Heart right ventricle (tissue), 16 donors: Measurements from ENCODE around the gene ADGRL3. TPM values are rescaled to one million over a fixed set of nuclear protein-coding genes. Genes with fewer than 3 reads are reported as not detected.

ENCODE experiments used
- ATAC-seq, 8 donors: fragments of 200-7000 bp; cut with Tn5 transposase; one replicate each; pipeline ENCODE4 v1.9.1; 2020; ENCODE audit warnings: mild to moderate bottlenecking in 8 of 8, moderate library complexity in 8 of 8, moderate number of reproducible peaks in 1 of 8
- DNase-seq, 2 donors: peaks; one replicate each; pipeline ENCODE4 v3.0.0-alpha.2; 2020
- H3K27ac ChIP-seq, 10 donors: fragments of 200-600 bp; sonication (generic) in 2 of 10; one replicate each; pipeline versions ENCODE4 v1.5.0 to v1.8.0; 2020 to 2022; ENCODE audit warnings: mild to moderate bottlenecking in 3 of 10
- H3K27me3 ChIP-seq, 7 donors: fragments of 200-600 bp; one replicate each; pipeline ENCODE4 v1.8.0; 2021 to 2022; ENCODE audit warnings: mild to moderate bottlenecking in 2 of 7
- H3K36me3 ChIP-seq, 9 donors: fragments of 200-600 bp; sonication (generic) in 1 of 9; one replicate each; pipeline versions ENCODE4 v1.5.0 to v1.8.0; 2020 to 2022; ENCODE audit warnings: mild to moderate bottlenecking in 2 of 9
- H3K4me1 ChIP-seq, 9 donors: fragments of 200-600 bp; sonication (generic) in 1 of 9; one replicate each; pipeline versions ENCODE4 v1.5.0 to v1.8.0; 2020 to 2022; ENCODE audit warnings: mild to moderate bottlenecking in 4 of 9
- H3K4me3 ChIP-seq, 10 donors: fragments of 200-600 bp; sonication (generic) in 2 of 10; one replicate each; pipeline versions ENCODE4 v1.5.0 to v1.8.0; 2020 to 2022; ENCODE audit warnings: mild to moderate bottlenecking in 7 of 10, moderate library complexity in 2 of 10
- H3K9me3 ChIP-seq, 11 donors: fragments of 200-600 bp in 10 of 11; sonication (generic) in 2 of 11; one replicate each; pipeline versions ENCODE4 v1.5.0 to v1.8.0; 2013 to 2022; ENCODE audit warnings: mild to moderate bottlenecking in 2 of 11, control low read depth in 1 of 11, moderate library complexity in 1 of 11
- WGBS, 2 donors: extraction: QIAGEN DNeasy Blood & Tissue Kit; methylation state at CpG; one replicate each; pipeline ENCODE4 v1.1.7; 2013; ENCODE audit warnings: inconsistent platforms in 1 of 2; 5-methylcytosine and 5-hydroxymethylcytosine counted together
- intact Hi-C, 10 donors: fragments of 100-400 bp; cut with DNase I; formaldehyde crosslinking; loops; one replicate each; pipeline versions ENCODE4 v1.11.1 to v1.14.2; 2022
- polyA plus RNA-seq, 2 donors: library from polyadenylated mRNA; stranded (reverse); fragments of 200-250 nt; gene quantifications; one replicate each; pipeline ENCODE4 v1.2.3, GENCODE V29; 2013
- total RNA-seq, 10 donors: library from RNA; stranded (reverse); fragmentation: NEBNext Ultra II Directional in 3 of 10; extraction: Animal tissue kit (Norgen Biotek cat#: 25700) in 3 of 10; gene quantifications; one replicate each; pipeline versions ENCODE4 v1.2.1 to v1.2.4, GENCODE V29; 2021 to 2023
- TF ChIP-seq, protein P1 (sequence below), 9 donors: fragments of 200-600 bp; sonication (generic) in 2 of 9; IDR thresholded peaks; one replicate each; pipeline versions ENCODE4 v1.5.0 to v1.8.0; 2021 to 2022; ENCODE audit warnings: antibody characterized with exemption in 9 of 9, mild to moderate bottlenecking in 5 of 9, moderate library complexity in 1 of 9
- donor health status: Arrhythmogenic right ventricular cardiomyopathy.
- donor health status: ischemic (EF 13 %, LVEDD 7.1; RV severe dilation, severe dysfunction).
- donor health status: healthy with polysubstance abuse.
- donor health status: DM: no; HTN: yes; CAD: no.
- donor health status: DM: no; HTN: no; CAD: no.
- donor health status: ischemic (EF 25% LVEDD 6.9; RV normal size, moderate dysfunction).
- donor health status: ischemic (EF 25% LVEDD 5.7; RV mildly dilated, moderate dysfunction).
- donor health status: healthy.
- donor health status: DM: yes; HTN: yes; CAD: no.
- donor health status: Ischemic cardiomyopathy.
- donor health status: ischemic (EF 35%, LVEDD 5.7; RV mildly dilated, moderate dysfunction).
- donor health status: nonischemic (EF 11% LVEDD 7.7; RV severe dilation, severe dysfunction).
- donor health status: DM: yes; HTN: yes; CAD: no.
- donor health status: PGD.
- donor health status: ischemic (EF 29% LVEDD 5.4; RV normal size, mild dysfunction).
- donor health status: nonischemic (EF 23%, LVEDD 6.1; RV moderate dilation, normal function).

Gene ADGRL3
- total and polyA plus RNA-seq, 12 donors = 0.36 to 20.9 (median 4.6) TPM

- Histone ChIP-seq H3K4me3 (no peak overlapping the region), H3K27me3 (no peaks in the 10 kb centered on the region), H3K9me3 (peaks cover 0 to 3% (median 0%) of the 10 kb centered on the region in 11 donors), H3K36me3 (no peaks in the 10 kb centered on the region), H3K27ac (no peak overlapping the region), H3K4me1 (no peaks in the 10 kb centered on the region)
- no peak for DNase-seq
- intact Hi-C loops = no loop called here
- TF ChIP-seq, protein P1, sequence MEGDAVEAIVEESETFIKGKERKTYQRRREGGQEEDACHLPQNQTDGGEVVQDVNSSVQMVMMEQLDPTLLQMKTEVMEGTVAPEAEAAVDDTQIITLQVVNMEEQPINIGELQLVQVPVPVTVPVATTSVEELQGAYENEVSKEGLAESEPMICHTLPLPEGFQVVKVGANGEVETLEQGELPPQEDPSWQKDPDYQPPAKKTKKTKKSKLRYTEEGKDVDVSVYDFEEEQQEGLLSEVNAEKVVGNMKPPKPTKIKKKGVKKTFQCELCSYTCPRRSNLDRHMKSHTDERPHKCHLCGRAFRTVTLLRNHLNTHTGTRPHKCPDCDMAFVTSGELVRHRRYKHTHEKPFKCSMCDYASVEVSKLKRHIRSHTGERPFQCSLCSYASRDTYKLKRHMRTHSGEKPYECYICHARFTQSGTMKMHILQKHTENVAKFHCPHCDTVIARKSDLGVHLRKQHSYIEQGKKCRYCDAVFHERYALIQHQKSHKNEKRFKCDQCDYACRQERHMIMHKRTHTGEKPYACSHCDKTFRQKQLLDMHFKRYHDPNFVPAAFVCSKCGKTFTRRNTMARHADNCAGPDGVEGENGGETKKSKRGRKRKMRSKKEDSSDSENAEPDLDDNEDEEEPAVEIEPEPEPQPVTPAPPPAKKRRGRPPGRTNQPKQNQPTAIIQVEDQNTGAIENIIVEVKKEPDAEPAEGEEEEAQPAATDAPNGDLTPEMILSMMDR (IDR thresholded peaks at IDR 0.05) = no peak
- ATAC-seq = no peak
- WGBS, 2 donors = 67 to 75% methylated on average over 6 of the region's 6 CpGs
Measured at GRCh38 chr4:61210186-61210939, 10.2 kb downstream of the ADGRL3 start.

DNA sequence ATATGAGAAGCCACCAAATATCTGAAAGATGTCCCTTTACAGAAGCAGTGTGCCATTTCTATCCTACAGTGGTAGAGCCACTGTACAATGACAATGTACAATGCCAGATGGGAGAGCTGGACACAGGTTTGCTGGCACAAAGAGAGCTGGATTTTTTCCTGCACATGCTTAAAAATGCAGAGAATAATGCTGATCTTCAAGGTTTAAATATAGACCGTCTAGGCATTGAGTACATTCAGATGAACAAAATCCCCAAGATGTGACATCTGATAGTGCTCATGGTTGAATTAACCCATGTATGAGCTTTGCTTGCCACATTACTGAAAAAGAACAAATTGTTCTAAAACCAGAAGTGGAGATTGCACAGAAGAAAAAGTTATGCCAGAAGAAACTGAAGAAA, 11.7 kb downstream of the ADGRL3 start:
- intact Hi-C loops = no loop called here
- TF ChIP-seq, protein P1 (IDR thresholded peaks at IDR 0.05) = no peak
- Histone ChIP-seq H3K36me3 (no peaks in the 10 kb centered on the region), H3K27ac (no peak overlapping the region), H3K4me3 (no peak overlapping the region), H3K9me3 (peaks cover 0 to 3% (median 0%) of the 10 kb centered on the region in 11 donors), H3K4me1 (no peaks in the 10 kb centered on the region), H3K27me3 (no peaks in the 10 kb centered on the region)
- 62 to 65% methylated on average over 1 of the region's 1 CpG for WGBS, 2 donors
- ATAC-seq = no peak
- no peak for DNase-seq

DNA sequence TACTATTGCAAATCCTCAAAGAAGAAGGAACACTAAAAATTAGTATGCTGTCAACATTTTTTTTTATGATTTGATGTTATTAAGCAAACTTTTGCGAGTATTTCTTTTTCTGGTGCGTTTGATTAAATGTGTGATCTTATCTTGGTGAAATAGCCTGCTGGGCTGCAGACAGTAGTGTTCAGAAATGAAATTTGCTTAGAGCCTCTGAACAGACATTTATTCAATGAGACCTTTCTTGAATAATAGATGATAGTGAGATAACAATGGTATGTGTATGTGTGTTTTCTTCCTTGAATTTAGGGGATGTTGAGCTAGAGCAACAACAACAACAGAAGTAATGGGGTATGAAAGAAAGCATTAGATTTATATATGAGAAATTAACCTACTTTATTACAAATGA, 12.7 kb downstream of the ADGRL3 start:
- intact Hi-C loops = no loop called here
- no peaks in the 10 kb centered on the region for H3K36me3 ChIP-seq
- WGBS, 2 donors = 69 to 90% methylated on average over 2 of the region's 2 CpGs
- no peaks in the 10 kb centered on the region for H3K4me1 ChIP-seq
- H3K4me3 ChIP-seq = no peak overlapping the region
- no peak for DNase-seq
- ATAC-seq = no peak
- H3K27ac ChIP-seq = no peak overlapping the region
- H3K27me3 ChIP-seq = no peaks in the 10 kb centered on the region
- TF ChIP-seq, protein P1 (IDR thresholded peaks at IDR 0.05) = no peak
- H3K9me3 ChIP-seq = no peaks in the 10 kb centered on the region

DNA sequence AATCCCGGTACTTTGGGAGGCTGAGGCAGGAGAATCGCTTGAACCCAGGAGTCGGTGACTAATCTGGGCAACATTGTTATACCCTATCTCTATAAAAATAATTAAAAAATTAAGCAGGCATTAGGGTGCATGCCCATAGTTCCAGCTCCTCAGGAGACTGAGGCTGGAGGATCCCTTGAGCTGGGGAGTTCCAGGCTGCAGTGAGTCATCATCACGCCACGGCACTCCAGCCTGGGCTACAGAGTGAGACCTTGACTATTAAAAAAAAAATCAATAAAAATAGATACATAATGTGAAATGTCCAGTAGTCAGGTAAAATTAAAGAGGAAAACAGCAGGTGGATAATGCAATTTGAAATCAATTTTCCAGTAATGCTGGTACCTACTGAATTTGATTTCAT, 14.6 kb downstream of the ADGRL3 start:
- Histone ChIP-seq H3K36me3 (no peaks in the 10 kb centered on the region), H3K4me1 (no peaks in the 10 kb centered on the region), H3K27me3 (no peaks in the 10 kb centered on the region), H3K27ac (no peak overlapping the region), H3K9me3 (no peaks in the 10 kb centered on the region), H3K4me3 (no peak overlapping the region)
- TF ChIP-seq, protein P1 (IDR thresholded peaks at IDR 0.05) = no peak
- ATAC-seq (no peak), DNase-seq (no peak)
- intact Hi-C loops = no loop called here
- 81 to 82% methylated on average over 5 of the region's 5 CpGs for WGBS, 2 donors
